GM23338 (cell line): ENCODE results near the gene UPK2. TPM values are rescaled to one million over a fixed set of nuclear protein-coding genes. Genes with fewer than 3 reads are reported as not detected.

ENCODE experiments used
- ATAC-seq: fragments of 200-7000 bp; cut with Tn5 transposase; 3 replicates; pipeline ENCODE4 v1.9.1; 2020
- DNase-seq: peaks from one replicate; pipeline ENCODE4 v3.0.0-alpha.2; 2015; ENCODE audit warnings: low spot score
- H2AFZ ChIP-seq: fragments of 200-600 bp; sonication (generic); 2 replicates; pipeline ENCODE4 v1.8.0; 2016; ENCODE audit warnings: antibody characterized with exemption, mild to moderate bottlenecking, moderate library complexity
- H3F3A ChIP-seq: fragments of 200-600 bp; sonication (generic); replicated peaks from 2 replicates; pipeline ENCODE4 v1.8.0; 2017; ENCODE audit warnings: antibody characterized with exemption, mixed run types, low read depth
- H3K27ac ChIP-seq: fragments of 200-600 bp; sonication (generic); 2 replicates; pipeline ENCODE4 v1.6.1; 2016; ENCODE audit warnings: low read depth
- H3K27me3 ChIP-seq: fragments of 200-600 bp; sonication (generic); 2 replicates; pipeline ENCODE4 v1.8.0; 2016; ENCODE audit warnings: mild to moderate bottlenecking, mixed run types, moderate library complexity; ENCODE audit not compliant: insufficient read depth
- H3K36me3 ChIP-seq: fragments of 200-600 bp; sonication (generic); 2 replicates; pipeline ENCODE4 v1.8.0; 2016; ENCODE audit warnings: mild to moderate bottlenecking; ENCODE audit not compliant: insufficient read depth
- H3K4me1 ChIP-seq: fragments of 200-600 bp; sonication (generic); 2 replicates; pipeline ENCODE4 v1.8.0; 2016; ENCODE audit warnings: mild to moderate bottlenecking, moderate library complexity; ENCODE audit not compliant: insufficient read depth
- H3K4me2 ChIP-seq: fragments of 200-600 bp; sonication (generic); 2 replicates; pipeline ENCODE4 v1.7.1; 2017; ENCODE audit warnings: mixed run types
- H3K4me3 ChIP-seq: fragments of 200-600 bp; sonication (generic); 2 replicates; pipeline ENCODE4 v1.6.1; 2016; ENCODE audit warnings: mixed run types
- H3K79me2 ChIP-seq: fragments of 200-600 bp; sonication (generic); replicated peaks from 2 replicates; pipeline ENCODE4 v1.8.0; 2017; ENCODE audit warnings: mild to moderate bottlenecking; ENCODE audit not compliant: insufficient read depth
- H3K9me2 ChIP-seq: fragments of 200-600 bp; sonication (generic); 2 replicates; pipeline ENCODE4 v1.8.0; 2017; ENCODE audit not compliant: insufficient read depth
- H4K20me1 ChIP-seq: fragments of 200-600 bp; sonication (generic); replicated peaks from 2 replicates; pipeline ENCODE4 v1.8.0; 2017; ENCODE audit warnings: mild to moderate bottlenecking; ENCODE audit not compliant: insufficient read depth
- H3K27ac Mint-ChIP-seq: 2 replicates; pipeline ENCODE4 v1.8.0; 2020; ENCODE audit warnings: inconsistent platforms, mild to moderate bottlenecking, moderate library complexity, mixed read lengths
- H3K27me3 Mint-ChIP-seq: 3 replicates; pipeline ENCODE4 v1.8.0; 2022; ENCODE audit warnings: low read depth, mild to moderate bottlenecking, moderate library complexity, mixed read lengths, inconsistent platforms; ENCODE audit not compliant: insufficient read depth, poor library complexity
- H3K36me3 Mint-ChIP-seq: 3 replicates; pipeline ENCODE4 v1.8.0; 2021; ENCODE audit warnings: low read depth, mild to moderate bottlenecking, inconsistent platforms, moderate library complexity, mixed read lengths
- H3K4me1 Mint-ChIP-seq: 3 replicates; pipeline ENCODE4 v1.8.0; 2020; ENCODE audit warnings: mild to moderate bottlenecking, inconsistent platforms, mixed read lengths
- H3K4me3 Mint-ChIP-seq: 3 replicates; pipeline ENCODE4 v1.8.0; 2021; ENCODE audit warnings: moderate library complexity, mild to moderate bottlenecking, inconsistent platforms, mixed read lengths
- H3K9me3 Mint-ChIP-seq: 3 replicates; pipeline ENCODE4 v1.8.0; 2020; ENCODE audit warnings: moderate library complexity, mild to moderate bottlenecking, inconsistent platforms, mixed read lengths
- CTCF ChIP-seq, 2 experiments: fragments of 200-600 bp in 1 of 2; sonication (generic) in 1 of 2; conservative IDR thresholded peaks; 2 replicates each; pipeline versions ENCODE4 v1.5.1 to v1.6.1; 2016 to 2017; ENCODE audit warnings: antibody characterized with exemption in 2 of 2, low read depth in 2 of 2, mild to moderate bottlenecking in 2 of 2, moderate library complexity in 1 of 2
- ETS1 ChIP-seq: IDR thresholded peaks from 2 replicates; pipeline ENCODE4 v1.6.1; 2016; ENCODE audit warnings: antibody characterized with exemption
- EZH2 ChIP-seq: fragments of 200-600 bp; sonication (generic); IDR thresholded peaks from one replicate; pipeline ENCODE4 v1.8.0; 2017; ENCODE audit warnings: antibody characterized with exemption, mild to moderate bottlenecking, low read depth; ENCODE audit not compliant: unreplicated experiment
- EZH2phosphoT487 ChIP-seq: fragments of 200-600 bp; sonication (generic); IDR thresholded peaks from one replicate; pipeline ENCODE4 v1.8.1; 2018; ENCODE audit warnings: antibody characterized with exemption; ENCODE audit not compliant: unreplicated experiment
- JUNB ChIP-seq: IDR thresholded peaks from one replicate; pipeline ENCODE4 v1.6.1; 2016; ENCODE audit warnings: antibody characterized with exemption; ENCODE audit not compliant: unreplicated experiment
- NANOG ChIP-seq: IDR thresholded peaks from 2 replicates; pipeline ENCODE4 v1.6.1; 2016; ENCODE audit warnings: antibody characterized with exemption, borderline replicate concordance
- POLR2AphosphoS5 ChIP-seq: IDR thresholded peaks from 2 replicates; pipeline ENCODE4 v1.6.1; 2016; ENCODE audit warnings: antibody characterized with exemption, low read depth
- REST ChIP-seq: IDR thresholded peaks from one replicate; pipeline ENCODE4 v1.6.1; 2018; ENCODE audit warnings: antibody characterized with exemption; ENCODE audit not compliant: unreplicated experiment
- STAT1 ChIP-seq: IDR thresholded peaks from one replicate; pipeline ENCODE4 v1.6.1; 2016; ENCODE audit warnings: antibody characterized with exemption; ENCODE audit not compliant: unreplicated experiment
- ZNF114 ChIP-seq: fragments of 250-450 bp; sonication (Bioruptor Pico); IDR thresholded peaks from 2 replicates; pipeline ENCODE4 v1.5.0; 2020; ENCODE audit warnings: mild to moderate bottlenecking, moderate library complexity
- ZNF331 ChIP-seq: fragments of 250-450 bp; sonication (Bioruptor Pico); IDR thresholded peaks from 2 replicates; pipeline ENCODE4 v1.5.0; 2020; ENCODE audit warnings: low read depth, mild to moderate bottlenecking, moderate library complexity
- ZNF462 ChIP-seq: fragments of 250-450 bp; sonication (Bioruptor Pico); IDR thresholded peaks from 2 replicates; pipeline ENCODE4 v1.5.0; 2020; ENCODE audit warnings: mild to moderate bottlenecking, moderate library complexity
- polyA plus RNA-seq: library from polyadenylated mRNA; unstranded; fragments of >200 nt; fragmentation: Nextera tagmentation; extraction: Ambion mirVana; gene quantifications from 2 replicates; pipeline ENCODE4 v1.2.1, GENCODE V29; 2016
- total RNA-seq: library from RNA; depleted of rRNA; stranded (reverse); fragments of >200 nt; shearing (Covaris generic); gene quantifications from 2 replicates; pipeline ENCODE4 v1.2.3, GENCODE V29; 2014

UPK2 gene
- total and polyA plus RNA-seq, 2 experiments from 2014 or later, result 0.74 TPM; not detected in 1

GRCh38 chr11:118948000-118948399, 8.1 kb upstream of the UPK2 start (continued):
- TF ChIP-seq ETS1 (no peak), NANOG (no peak), ZNF331 (no peak), POLR2AphosphoS5 (no peak), STAT1 (no peak), ZNF114 (CRISPR knock-in tag) (no peak)

GRCh38 chr11:118953265-118953664, 2.8 kb upstream of the UPK2 start:
- no peaks in the 10 kb centered on the region for H3K36me3 Mint-ChIP-seq
- H3K4me3 ChIP-seq, result no peak overlapping the region
- H3K4me3 Mint-ChIP-seq, result no peak overlapping the region
- H3K79me2 ChIP-seq, result no peaks in the 10 kb centered on the region
- no peaks in the 10 kb centered on the region for H3F3A ChIP-seq
- H3K27ac ChIP-seq, result no peak overlapping the region
- no peaks in the 10 kb centered on the region for H3K9me2 ChIP-seq
- peak; percentile 51 for ATAC-seq
- DNase-seq, result peak; percentile 92
- H2AFZ ChIP-seq, result no peak overlapping the region
- no peaks in the 10 kb centered on the region for H3K9me3 Mint-ChIP-seq
- H3K4me2 ChIP-seq, result no peak overlapping the region
- H4K20me1 ChIP-seq, result no peaks in the 10 kb centered on the region
- no peak overlapping the region for H3K27ac Mint-ChIP-seq
- TF ChIP-seq ZNF462 (CRISPR knock-in tag) (no peak), STAT1 (no peak), EZH2phosphoT487 (no peak), POLR2AphosphoS5 (no peak), JUNB (no peak), CTCF (conservative IDR thresholded peaks at IDR 0.05; ENCODE audit: low read depth in 2 of 2) (no peak), EZH2 (no peak), NANOG (no peak), REST (no peak)
- H3K27me3 ChIP-seq, result no peaks in the 10 kb centered on the region
- peaks cover 15% of the 10 kb centered on the region for H3K27me3 Mint-ChIP-seq
- H3K4me1 Mint-ChIP-seq, result peaks cover 11% of the 10 kb centered on the region
- H3K4me1 ChIP-seq, result no peaks in the 10 kb centered on the region
- H3K36me3 ChIP-seq, result no peaks in the 10 kb centered on the region
